ENCODE data around the gene BANF1.
"Not testable (repeated sequence)": the region's sequence is repeated elsewhere in the genome, so short reads cannot be mapped to it uniquely, and the experiment has no call there.

The BANF1 gene

DNA sequence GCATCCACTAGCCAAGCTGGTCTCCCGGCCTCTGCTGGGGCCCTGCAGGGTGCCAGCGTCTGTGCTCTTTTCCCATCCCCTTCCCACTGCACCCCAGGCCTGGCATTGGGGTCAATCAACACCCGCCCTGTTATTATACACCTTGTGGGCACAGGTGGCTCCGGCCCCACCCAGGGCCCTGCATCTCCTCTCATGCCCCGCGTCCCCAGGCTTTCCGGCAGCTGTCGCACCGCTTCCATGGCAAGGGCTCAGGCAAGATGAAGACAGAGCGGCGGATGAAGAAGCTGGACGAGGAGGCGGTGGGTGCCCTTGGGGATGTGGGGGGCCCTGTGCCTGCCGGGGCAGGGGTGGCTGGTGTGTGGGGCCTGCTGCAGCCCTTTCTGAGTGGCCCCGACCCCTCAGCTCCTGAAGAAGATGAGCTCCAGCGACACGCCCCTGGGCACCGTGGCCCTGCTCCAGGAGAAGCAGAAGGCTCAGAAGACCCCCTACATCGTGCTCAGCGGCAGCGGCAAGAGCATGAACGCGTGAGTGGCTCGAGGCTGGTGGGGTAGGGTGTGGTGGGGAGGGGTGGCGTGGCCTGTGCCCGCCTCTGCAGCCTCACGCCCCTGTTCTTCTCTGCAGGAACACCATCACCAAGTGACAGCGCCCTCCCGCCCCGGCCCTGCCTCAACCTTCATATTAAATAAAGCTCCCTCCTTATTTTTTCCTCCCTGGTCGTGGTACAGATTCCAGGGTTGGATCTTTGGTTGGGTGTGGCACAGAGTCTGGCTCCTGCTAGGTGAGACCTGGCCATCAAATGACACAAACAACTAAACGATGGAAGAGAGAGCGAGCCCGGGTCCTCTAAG lies 23.7 kb upstream of the BANF1 start:
- DNase-seq: no peak

DNA sequence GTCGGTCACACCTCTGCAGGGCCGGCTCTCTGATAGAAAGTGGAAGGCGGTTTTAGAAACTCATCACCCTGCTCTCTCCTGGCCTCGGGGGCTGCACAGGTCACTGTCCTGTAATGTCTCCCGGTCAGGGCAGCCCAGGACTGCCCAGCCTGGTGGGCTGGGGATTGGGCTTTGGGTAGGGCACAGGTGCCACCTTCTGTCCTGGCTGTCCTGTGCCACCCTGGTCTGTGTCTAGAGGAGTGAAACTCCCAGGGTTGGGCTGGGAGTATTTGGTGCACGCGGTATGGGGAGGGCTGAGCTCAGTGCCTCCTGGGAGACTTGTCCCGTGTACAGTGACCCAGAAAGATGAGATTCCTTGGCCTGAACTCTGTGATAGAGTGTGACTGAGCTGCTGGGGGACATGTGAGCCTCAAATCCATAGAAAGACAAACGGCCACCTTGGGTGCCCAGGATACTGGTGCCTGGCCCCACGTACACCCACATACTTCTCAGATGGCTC lies 23.0 kb upstream of the BANF1 start:
- no peak for DNase-seq

DNA sequence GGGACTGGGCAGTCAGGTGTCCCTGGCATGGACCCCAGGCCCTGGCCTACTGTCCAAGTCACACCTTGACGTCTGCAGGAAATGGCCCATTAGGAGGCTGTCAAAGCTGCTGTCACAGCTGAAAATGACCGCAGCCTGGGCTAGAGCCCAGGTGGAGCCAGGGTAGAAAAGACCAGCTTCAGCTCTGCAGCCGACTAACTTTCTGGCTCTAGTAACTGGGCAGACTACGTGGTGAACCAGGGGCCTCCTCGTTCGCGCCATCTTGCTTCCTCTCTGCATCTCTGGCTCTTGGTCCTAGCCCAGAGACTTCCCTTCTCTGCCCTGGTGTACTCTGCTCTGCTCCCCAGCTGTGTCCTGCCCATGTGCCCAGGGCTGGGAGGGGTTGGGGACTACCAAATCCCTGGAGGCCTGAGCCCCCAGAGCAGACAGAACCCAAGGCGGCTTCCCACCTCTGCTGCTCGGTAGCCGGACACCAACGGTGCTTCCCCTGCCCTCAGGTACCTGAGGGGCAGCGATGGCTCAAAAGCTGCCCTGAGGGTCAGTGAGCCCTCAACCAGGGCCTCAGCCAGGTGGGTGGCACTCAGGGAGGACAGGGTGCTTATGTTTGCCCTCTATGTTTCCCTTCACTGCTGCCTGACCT lies 21.1 kb upstream of the BANF1 start:
- DNase-seq: no peak

DNA sequence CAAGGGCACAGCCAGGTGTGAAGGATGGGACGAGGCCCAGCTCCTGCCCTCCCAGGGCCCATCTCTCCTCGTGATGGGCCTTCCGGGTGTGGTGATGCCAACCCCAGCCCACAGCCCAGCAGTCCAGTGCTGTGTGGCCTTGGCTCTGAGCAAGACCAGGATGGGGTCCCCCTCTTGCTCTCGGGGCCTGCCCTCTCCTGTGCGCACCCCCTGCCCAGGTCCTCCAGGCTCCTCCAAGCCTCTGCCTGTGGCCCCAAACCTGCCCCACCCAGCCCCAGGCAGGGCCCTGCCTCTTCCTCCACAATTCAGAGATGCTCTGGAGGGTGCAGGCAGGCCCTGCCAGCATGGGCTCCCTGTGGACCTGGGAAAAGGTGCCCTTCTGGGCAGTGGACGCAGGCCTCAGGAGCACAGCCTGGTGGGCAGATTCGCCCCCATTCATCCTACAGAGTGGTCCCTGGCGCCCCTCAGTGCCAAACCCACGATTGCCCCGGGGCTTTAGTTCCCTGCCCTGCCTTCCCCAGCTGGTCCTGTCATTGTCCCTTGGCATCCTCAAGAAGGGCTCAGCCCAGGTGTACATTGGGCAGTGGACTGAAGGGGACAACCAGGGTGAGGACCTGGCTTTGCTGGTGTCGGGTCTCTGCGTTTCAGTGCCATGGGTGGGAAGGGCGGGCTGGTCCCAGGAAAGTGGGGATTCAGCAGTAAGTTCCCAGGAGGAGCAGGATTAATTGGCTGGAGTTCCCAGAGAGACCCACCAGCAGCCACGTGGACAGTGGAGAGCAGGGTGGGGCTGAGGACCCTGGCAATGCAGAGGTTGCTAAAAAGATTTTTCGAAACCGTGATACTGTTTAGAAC lies 20.1 kb upstream of the BANF1 start:
- no peak for DNase-seq

DNA sequence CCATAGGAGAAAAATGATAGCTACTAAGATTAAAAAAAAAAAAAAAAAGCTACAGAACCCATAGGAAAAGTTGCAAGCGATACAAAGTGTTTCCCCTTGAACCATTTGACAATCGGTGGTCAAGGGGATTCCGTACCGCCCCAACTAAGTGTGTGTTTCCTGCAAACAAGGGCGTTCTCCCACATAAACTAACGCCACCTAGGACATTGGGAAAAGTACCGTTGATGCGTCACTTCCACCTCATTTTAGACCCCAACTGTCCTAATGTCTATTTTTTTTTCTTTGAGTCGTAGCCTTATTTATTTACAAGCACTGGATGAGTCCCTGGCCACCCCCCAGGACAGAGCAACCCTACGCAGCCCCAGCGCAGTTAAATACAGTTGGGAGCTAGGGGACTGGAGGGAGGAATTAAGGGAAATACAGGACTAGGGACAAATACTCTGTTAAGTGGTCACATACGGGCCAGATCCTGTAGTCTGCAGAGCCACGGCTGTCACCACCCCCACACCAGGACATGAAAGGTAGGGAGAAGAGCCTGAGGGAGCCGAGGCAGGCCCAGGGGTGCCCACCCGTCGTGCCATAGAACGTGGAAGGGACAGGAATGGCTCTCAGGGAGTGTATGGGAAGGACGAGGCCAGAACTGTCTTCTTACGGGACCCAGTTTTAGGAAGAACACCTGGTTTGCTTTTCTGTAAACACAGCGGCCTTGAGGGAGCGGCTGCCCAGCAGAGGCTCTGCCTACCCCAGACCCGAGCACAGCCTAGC lies 19.3 kb upstream of the BANF1 start:
- no peak for DNase-seq

DNA sequence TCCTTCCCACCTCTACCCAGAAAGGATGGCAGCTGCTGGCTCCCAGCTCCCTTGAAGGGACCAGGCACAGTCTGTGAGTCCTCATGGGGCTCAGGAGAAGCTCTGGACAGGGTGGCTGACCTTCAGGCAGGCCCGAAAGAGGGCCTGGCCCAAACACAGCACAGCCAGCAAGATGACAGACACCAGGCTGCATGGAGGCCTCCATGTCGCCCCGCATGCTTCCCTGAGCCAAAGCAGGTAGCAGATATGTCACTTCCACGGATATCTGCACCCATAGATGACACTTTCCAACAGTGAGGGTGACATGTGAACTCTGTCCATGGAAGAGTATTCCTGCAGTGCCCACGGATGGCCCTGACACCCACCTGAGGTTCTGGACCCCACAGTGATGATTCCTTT lies 18.7 kb upstream of the BANF1 start:
- DNase-seq: no peak

DNA sequence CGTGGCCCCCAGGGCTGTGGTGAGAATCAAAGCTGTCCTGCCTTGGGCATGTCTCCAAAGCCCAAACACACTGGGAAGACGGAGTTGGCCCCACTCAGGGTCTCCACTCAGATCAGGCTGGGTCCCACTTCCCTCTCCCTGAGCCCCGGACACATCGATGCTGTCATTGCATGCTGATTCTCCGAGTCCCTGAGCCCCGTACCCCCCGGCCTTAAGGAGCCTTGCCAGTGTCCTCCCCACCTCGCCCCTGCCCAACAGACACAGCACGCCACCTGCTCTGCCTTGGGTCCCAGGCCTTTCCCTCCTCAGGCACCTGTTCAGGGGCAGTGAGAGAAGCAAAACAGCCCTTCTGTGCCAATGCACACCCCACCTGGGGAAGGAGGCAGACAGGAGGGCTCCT lies 15.0 kb upstream of the BANF1 start:
- DNase-seq: no peak

DNA sequence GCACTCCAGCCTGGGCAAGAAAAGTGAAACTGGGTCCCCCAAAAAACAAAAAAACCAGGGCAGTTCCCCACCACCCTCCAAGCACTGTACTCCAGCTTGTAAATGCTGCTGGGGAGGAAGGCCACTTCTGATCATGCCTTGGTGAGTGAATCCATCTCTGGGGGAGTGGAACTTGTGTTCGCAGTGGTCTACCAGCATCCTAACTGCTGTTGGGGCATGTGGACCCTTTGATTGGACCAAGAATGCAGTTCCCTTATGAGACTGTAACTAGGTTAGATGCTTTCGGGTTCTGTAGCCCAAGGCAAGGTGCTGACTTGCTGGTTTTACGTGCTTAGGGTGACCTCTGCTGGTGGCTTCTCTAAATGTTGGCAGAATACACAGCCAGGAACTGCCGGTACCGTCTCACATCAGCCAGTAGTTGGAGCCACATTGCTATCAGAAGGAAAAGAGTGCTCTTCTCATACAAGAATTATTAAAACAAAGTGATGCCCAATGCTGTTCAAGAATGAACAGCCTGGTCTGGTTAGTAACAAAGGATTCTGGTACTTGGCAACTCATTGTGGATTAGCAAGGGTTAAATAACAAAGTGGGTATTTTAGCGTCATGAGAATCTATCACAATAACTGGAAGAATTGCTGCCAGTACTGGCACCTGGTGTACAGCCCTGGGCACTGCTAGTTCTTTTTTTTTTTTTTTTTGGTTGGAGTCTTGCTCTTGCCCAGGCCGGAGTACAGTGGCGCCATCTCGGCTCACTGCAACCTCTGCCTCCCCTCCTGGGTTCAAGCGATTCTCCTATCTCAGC lies 13.3 kb upstream of the BANF1 start:
- DNase-seq: peak; percentile 51 to 97

DNA sequence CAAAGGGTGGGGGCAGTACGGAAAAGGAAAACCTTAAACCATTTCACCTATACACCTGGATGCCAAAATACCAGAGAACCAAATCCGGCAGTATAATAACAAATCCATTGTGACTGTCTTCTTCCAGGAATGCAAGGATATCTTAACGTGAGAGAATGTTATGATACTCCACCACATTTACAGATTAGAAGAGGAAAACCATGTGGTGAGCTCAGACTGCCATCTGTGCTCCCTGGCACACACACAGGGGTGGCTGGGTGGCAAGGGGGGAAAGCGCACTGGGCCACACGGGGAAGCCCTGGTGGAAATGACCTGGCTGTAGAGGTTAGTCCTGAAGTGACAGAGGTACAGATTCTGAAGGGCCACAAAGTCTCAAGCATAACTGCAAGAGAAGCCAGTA lies 10.2 kb upstream of the BANF1 start:
- DNase-seq: no peak

DNA sequence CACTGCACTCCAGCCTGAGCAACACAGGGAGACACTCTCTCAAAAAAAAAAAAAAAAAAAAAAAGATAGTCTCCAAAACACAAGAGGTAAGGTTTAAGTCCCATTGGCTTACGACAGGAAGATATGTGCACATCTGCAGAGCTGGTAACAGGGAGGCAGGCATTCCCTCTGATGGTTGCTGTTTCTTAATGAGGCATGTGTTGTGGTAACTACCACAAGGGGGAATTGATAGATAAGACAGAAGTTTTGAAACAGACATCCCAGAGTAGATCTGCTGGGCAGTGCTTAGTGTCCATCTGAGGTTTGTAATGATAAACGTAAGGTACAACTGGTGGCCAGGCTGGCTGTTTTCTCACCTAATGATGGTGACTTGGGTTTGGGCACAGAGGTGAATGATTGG lies 5.0 kb upstream of the BANF1 start:
- DNase-seq: no peak

DNA sequence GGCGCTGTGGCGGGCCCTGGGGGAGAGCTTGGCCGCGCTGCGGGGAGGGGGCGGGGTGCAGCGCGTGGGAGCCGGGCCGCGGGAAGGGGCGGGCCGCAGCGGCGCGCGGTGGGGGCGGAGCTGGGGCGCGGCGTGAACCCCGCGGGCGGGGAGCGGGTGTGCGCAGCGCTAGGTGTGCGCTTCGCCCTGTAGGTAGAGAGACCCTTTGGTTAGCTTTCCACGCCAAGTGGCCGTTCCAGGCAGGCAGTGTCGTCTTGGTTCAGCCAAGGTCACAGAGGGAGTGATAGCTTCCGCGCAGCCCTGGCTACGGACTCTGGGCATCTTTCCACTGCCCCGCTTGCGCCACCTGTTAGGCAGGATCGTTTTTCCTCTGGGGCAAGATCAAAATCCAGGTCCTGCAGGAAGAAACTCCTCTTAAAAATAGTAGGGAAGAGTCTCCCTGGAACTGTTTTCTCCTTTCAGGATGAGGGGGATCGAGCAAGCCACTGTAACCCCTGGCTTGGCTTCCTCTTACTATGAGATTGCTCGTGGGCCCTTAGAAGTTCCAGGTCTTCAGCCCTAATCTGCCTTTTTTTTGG lies 434 bp downstream of the BANF1 start:
- DNase-seq: peak in 1 of 2 donors; percentile 37

DNA sequence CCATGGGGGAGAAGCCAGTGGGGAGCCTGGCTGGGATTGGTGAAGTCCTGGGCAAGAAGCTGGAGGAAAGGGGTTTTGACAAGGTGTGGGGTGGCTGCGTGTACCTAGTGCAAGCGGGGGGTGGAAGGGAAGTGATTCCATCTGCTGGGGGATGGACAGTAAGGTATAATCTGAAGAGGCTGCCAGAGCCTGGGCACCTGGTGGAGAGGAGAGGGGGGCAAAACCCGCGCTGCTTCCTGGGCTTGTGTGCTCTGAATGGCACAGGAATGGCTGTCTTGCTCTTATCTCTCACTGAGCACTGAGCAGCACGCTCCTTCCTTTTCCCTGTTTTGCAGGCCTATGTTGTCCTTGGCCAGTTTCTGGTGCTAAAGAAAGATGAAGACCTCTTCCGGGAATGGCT lies 988 bp downstream of the BANF1 start:
- DNase-seq: no peak

DNA sequence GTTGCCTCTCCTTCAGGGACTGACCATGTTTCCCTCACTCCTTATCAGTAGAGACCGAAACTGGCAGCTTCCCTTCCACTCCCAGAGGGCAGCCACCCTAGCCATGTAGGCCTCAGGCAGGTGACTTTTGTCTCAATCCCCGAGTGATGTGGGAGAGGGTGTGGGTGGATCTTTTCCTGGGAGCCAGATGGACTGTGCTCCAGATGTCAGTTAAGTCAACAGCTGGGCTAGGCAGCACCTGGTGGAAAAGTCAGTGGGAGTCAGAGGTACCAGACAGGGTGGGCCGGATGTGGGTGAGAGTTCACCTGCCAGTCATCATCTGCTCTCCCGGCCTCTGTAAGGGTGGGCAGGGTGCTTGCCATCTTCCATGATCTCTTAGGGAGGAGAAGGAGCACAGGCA lies 1.9 kb downstream of the BANF1 start:
- DNase-seq: no peak

DNA sequence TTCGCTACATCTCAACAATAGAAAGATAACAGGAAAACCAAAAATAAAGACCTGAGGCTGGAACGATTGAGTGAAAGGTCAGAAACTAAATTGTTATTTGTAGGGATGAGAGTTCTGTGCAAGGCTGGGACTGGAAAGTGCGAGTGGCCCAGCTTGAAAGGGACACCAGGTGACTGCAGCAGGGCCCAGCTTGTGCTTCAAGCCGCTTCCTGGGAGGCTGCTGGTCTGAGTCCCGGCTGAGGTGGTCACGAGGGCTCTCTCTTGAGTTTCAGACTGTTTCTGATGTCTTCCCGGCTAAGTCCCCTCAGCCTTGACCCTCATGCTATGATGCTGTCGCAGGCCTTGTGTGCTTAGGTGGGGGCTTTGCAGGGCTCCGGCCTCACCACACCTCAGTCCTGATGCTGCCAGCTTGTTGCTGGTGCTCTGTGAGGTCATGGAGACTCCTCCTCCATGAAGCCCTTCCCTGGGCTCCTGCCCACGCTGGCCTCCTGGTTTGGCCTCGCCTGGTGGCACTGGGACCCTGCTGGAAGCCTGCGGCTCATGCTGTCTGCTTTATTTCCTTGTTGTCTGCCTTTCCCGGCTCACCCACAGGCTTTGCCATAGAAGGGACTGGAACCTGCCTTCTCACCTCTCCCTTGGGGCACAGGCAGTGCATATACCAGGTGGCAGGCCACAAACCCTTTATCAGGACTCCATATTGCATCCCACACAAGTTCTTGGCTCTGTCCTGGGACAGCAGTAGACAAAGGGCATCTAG lies 4.0 kb downstream of the BANF1 start:
- no peak for DNase-seq

DNA sequence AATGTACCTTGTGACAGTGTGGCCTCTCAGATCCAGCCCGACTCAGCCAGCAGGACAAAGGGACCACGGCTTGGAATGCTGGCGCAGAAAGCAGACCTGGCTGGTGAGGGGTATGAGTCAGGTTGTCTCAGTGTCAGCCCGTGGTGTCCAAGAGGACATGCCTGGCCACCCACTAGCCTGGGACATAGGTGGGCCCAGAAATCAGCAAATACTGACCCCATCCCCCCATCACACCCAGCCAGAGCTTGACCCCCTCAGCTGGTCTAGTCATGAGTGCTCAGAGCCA lies 4.5 kb downstream of the BANF1 start:
- DNase-seq: no peak

DNA sequence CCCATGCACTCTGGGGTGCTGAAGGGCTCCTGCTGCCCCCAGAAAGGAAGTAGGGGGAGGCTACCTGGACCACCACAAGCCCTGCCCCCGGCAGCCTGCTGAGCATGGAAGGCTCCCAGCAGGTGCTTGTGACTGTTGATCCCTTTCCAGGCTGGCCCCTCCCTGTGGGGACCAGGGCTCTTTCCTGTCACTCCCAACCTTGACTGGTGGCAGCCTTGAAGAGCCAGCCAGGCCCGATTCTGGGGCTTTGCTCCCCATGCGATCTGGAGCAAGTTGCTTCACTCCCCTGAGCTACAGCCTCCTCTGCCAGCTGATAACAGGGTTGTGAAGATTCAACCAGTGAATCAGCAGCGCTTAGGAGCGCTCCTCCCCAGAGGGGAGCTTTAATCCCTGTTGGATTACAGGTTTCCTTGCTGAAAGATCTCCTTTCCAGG lies 4.9 kb downstream of the BANF1 start:
- no peak for DNase-seq

DNA sequence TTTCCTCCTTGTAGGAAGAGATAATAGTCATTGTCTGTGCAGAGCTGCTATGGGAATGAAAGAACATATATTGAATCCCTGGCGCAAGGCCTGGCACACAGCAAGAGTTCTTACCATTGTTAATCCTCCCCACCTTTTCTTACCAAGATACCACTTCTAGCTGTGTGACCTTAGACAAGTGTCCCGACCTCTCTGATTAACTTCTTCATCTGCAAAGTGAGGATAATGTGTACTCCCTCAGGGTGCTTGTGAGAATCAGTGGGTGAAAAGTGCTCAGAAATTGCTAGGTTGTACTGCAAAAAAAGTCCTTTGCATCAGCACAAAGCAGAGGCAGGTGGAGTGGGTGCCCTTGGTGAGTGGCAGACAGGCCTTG lies 5.8 kb downstream of the BANF1 start:
- DNase-seq: no peak

DNA sequence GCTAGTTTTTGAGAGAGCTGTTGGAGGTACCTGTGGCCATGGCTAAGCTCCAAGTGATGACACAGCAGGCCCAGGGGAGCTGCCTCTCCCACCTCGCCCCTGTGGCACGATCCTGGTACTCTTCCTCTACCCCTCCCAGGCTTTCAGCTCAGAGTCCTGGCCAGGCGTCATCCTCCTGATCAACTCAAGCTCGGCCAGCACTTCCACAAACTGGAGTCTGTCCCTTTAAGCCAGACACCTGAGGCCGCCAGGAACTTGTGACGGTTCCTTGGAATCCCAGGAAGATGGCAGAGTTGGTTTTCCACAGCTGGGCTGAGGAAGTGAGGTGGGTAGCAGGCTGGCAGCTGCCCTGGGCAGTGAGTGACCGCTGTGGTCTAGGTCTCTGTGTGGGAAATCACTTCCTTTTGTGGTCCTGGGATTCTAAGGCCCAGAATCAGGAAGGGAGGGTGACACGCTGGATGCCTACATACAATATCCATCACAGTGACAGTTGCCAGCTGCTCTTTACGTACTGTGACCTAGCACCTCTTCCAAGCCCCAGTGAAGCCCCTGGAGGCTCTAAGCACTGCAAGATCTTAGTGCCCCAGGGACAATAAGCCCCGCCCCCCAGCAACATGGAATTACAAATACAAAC lies 6.3 kb downstream of the BANF1 start:
- DNase-seq: no peak

DNA sequence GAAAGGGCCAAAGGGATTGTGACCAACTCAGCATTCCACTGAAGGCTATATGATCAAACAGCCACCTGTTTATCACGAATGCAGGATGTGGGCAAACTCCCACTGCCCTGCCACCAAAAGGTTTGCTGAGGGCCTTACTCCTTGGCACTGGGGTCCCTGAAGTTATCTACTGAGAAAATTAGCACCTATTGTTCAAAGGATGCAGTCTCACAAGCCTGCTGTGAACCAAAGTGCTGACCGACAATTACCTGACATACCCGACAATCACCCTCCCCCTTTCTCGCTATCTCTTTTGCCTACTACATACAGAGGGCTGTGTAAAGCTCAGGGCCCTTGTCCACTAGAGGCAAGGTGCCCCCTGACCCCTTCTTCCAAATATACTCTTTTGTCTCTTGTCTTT lies 7.7 kb downstream of the BANF1 start:
- DNase-seq: not testable (repeated sequence)

DNA sequence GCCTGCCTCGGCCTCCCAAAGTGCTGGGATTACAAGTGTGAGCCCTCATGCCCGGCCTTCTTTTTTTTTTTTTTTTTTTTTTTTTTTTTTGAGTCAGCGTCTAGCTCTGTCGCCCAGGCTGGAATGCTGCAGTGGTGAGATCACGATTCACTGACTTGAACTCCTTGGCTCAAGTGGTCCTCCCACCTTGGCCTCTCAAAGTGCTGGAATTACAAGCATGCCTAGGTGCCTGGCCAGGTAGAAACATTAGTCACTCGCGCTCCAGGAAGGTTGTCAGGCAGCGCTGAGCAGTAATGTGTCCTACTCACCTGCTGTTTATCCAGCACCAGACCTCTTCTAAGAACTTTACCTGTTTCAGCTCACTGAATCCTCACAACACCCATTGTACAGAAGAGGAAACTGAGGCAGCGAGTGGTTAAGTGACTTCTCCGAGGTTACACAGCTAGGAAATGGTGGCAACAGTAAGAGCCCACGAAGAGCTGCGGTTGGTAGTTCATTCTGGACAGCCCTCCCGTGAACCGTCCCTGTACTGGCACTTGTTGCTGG lies 9.0 kb downstream of the BANF1 start:
- no peak for DNase-seq
